Karpas-422 (cell line): ENCODE measurements around the gene NPFFR1. TPM values are rescaled to one million over a fixed set of nuclear protein-coding genes. Genes with fewer than 3 reads are reported as not detected.

Experiments used
- DNase-seq: peaks from one replicate; pipeline ENCODE4 v3.0.0-alpha.2; 2015
- H2AFZ ChIP-seq: fragments of 200-600 bp; sonication (generic); 2 replicates; pipeline ENCODE4 v1.6.1; 2014; ENCODE audit warnings: antibody characterized with exemption, low read length, mixed read lengths
- H3K27ac ChIP-seq: fragments of 200-600 bp; sonication (generic); 2 replicates; pipeline ENCODE4 v1.5.1; 2014; ENCODE audit warnings: mild to moderate bottlenecking, low read length, moderate library complexity
- H3K27me3 ChIP-seq: fragments of 200-600 bp; sonication (generic); 2 replicates; pipeline ENCODE4 v1.6.1; 2014; ENCODE audit warnings: low read length, mixed read lengths
- H3K36me3 ChIP-seq: fragments of 200-600 bp; sonication (generic); 2 replicates; pipeline ENCODE4 v1.6.1; 2014; ENCODE audit warnings: low read length, mixed read lengths; ENCODE audit not compliant: insufficient read depth
- H3K4me1 ChIP-seq: fragments of 200-600 bp; sonication (generic); 2 replicates; pipeline ENCODE4 v1.6.1; 2014; ENCODE audit warnings: mild to moderate bottlenecking, low read length, mixed read lengths
- H3K4me2 ChIP-seq: fragments of 200-600 bp; sonication (generic); 2 replicates; pipeline ENCODE4 v1.6.1; 2014; ENCODE audit warnings: low read length, low read depth, mild to moderate bottlenecking; ENCODE audit not compliant: poor library complexity, severe bottlenecking
- H3K4me3 ChIP-seq: fragments of 200-600 bp; sonication (generic); 2 replicates; pipeline ENCODE4 v1.5.1; 2014; ENCODE audit warnings: mild to moderate bottlenecking, antibody characterized with exemption, low read length, mixed read lengths
- H3K79me2 ChIP-seq: fragments of 200-600 bp; sonication (generic); 2 replicates; pipeline ENCODE4 v1.6.1; 2014; ENCODE audit warnings: mild to moderate bottlenecking, low read length, mixed read lengths
- H3K9ac ChIP-seq: fragments of 200-600 bp; sonication (generic); 2 replicates; pipeline ENCODE4 v1.6.0; 2014; ENCODE audit warnings: low read length
- H3K9me2 ChIP-seq: fragments of 200-600 bp; sonication (generic), shearing (Covaris generic); replicated peaks from 2 replicates; pipeline ENCODE4 v1.6.0; 2014; ENCODE audit warnings: mild to moderate bottlenecking, low read length, moderate library complexity; ENCODE audit not compliant: insufficient read depth
- H3K9me3 ChIP-seq: fragments of 300-700, 200-600 bp; sonication (generic); 2 replicates; pipeline ENCODE4 v1.6.1; 2014; ENCODE audit warnings: low read length, mixed read lengths
- H4K20me1 ChIP-seq: fragments of 200-600 bp; sonication (generic); 2 replicates; pipeline ENCODE4 v1.6.1; 2014; ENCODE audit warnings: mild to moderate bottlenecking, antibody characterized with exemption, low read length, low read depth; ENCODE audit not compliant: insufficient read depth
- total RNA-seq: library from RNA; depleted of rRNA; stranded (reverse); fragments of >200 nt; shearing (Covaris generic); gene quantifications from 2 replicates; pipeline ENCODE4 v1.2.3, GENCODE V29; 2014; ENCODE audit warnings: low replicate concordance

NPFFR1 gene
- total RNA-seq, 1 experiment from 2014 or later: not detected

DNA sequence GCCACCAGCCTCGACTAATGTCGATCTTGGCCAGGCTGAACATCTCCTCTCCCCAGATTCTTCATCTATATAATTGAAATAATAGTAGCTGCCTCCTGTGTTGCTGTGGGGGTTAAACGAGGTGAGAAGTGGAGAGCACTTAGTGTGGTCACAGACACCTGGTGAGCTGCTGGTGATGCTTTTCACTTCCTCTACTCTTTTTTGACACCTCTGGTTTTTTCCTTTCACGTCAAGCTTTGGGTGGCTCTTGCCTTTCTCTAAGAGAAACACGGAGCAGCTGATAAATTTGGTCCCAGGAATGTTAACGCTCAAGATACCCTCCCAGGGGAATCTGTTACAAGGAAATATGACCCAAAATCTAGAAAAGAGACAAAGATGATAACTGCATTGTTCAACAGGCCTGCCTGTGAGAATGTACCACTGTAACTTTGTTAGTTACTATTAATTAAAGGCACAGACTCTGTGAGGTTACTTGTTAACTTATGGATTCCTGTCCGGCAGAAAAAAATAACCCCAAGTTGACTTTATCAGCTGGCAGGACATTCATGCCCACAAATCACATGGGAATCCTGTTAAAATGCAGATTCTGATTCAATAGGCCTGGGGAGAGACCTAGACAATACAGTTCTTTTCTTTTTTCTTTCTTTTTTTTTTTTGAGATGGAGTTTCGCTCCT is 9.5 kb upstream of the NPFFR1 start:
- peak; percentile 79 for DNase-seq
- Histone ChIP-seq H3K79me2 (no peaks in the 10 kb centered on the region), H3K4me3 (peak overlapping the region; percentile 4; the same call in 1 of the 2 replicates), H2AFZ (no peak overlapping the region), H3K27ac (peak overlapping the region; percentile 92), H3K4me1 (peaks cover 62% of the 10 kb centered on the region), H3K36me3 (no peaks in the 10 kb centered on the region), H3K9me3 (no peaks in the 10 kb centered on the region), H3K9ac (peak overlapping the region; percentile 58), H3K9me2 (no peaks in the 10 kb centered on the region), H3K4me2 (peak overlapping the region; percentile 55), H4K20me1 (no peaks in the 10 kb centered on the region), H3K27me3 (no peaks in the 10 kb centered on the region)

DNA sequence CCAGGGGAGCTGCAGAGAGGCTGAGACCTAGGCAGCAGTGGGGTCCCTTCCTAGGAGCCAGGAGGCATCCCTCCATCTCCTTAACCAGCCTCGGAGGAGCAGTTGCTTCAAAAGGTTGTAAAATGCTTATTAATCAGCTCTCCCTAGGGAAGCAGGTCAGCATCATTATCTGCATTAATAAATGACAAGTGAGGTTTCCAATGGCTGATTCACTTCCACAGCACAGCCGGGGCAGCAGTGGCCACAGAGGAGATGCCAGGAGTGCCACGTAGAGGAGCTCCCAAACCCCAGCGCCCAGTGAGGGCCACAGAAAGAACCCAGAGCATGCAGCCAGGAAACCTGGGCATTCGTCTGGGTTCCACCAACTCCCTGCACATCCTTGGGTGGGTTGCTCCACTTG is 8.2 kb upstream of the NPFFR1 start:
- Histone ChIP-seq H2AFZ (no peak overlapping the region), H3K27ac (no peak overlapping the region), H3K4me2 (no peak overlapping the region), H3K79me2 (no peaks in the 10 kb centered on the region), H3K4me3 (no peak overlapping the region), H3K9me3 (no peaks in the 10 kb centered on the region), H3K4me1 (peaks cover 65% of the 10 kb centered on the region), H3K9ac (peak overlapping the region; percentile 30; the same call in 1 of the 2 replicates), H4K20me1 (no peaks in the 10 kb centered on the region), H3K36me3 (no peaks in the 10 kb centered on the region), H3K27me3 (no peaks in the 10 kb centered on the region), H3K9me2 (no peaks in the 10 kb centered on the region)
- DNase-seq: no peak

DNA sequence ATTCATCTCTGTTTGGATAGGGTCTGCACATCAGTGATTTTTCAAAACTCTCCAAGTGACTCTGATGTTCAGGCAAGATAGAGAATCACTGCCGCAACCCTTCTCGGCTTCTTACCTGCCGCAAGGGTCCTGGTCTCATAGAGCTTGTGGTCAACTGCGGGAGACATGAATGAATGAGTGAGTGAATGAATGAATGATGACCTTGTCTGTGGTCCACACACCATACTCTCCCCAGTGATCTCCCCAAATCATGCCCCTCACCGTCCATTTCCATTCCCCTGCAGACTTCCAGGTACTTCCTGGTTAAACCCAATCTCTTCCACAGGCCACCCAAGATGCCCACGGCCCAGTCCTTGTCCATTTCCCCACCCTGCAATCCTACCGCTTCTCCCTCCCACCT is 5.9 kb upstream of the NPFFR1 start:
- Histone ChIP-seq H3K27me3 (no peaks in the 10 kb centered on the region), H3K36me3 (no peaks in the 10 kb centered on the region), H3K9ac (no peak overlapping the region), H4K20me1 (no peaks in the 10 kb centered on the region), H3K9me3 (no peaks in the 10 kb centered on the region), H3K4me2 (no peak overlapping the region), H3K79me2 (no peaks in the 10 kb centered on the region), H3K27ac (no peak overlapping the region), H2AFZ (no peak overlapping the region), H3K4me1 (peaks cover 42% of the 10 kb centered on the region), H3K4me3 (no peak overlapping the region), H3K9me2 (no peaks in the 10 kb centered on the region)
- DNase-seq: no peak

DNA sequence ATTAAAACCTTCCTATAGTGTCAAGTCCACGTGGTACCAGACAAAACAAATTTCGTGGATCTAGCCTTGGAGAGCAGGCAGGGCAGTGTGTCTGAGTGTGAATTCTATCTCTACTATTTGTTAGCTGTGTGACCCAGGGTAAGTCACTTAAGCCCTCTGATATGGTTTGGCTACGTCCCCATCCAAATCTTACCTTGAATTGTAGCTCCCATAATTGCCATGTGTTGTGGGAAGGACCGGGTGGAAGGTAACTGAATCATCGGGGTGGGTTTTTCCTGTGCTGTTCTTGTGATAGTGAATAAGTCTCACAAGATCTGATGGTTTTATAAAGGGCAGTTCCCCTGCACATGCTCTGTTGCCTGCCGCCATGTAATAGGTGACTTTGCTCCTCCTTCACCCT is 2.8 kb upstream of the NPFFR1 start:
- no peak for DNase-seq
- Histone ChIP-seq H3K27me3 (no peaks in the 10 kb centered on the region), H3K4me1 (peaks cover 31% of the 10 kb centered on the region), H3K9ac (no peak overlapping the region), H3K27ac (no peak overlapping the region), H3K4me2 (no peak overlapping the region), H2AFZ (no peak overlapping the region), H3K36me3 (no peaks in the 10 kb centered on the region), H3K9me2 (no peaks in the 10 kb centered on the region), H3K79me2 (no peaks in the 10 kb centered on the region), H4K20me1 (no peaks in the 10 kb centered on the region), H3K4me3 (no peak overlapping the region), H3K9me3 (no peaks in the 10 kb centered on the region)

DNA sequence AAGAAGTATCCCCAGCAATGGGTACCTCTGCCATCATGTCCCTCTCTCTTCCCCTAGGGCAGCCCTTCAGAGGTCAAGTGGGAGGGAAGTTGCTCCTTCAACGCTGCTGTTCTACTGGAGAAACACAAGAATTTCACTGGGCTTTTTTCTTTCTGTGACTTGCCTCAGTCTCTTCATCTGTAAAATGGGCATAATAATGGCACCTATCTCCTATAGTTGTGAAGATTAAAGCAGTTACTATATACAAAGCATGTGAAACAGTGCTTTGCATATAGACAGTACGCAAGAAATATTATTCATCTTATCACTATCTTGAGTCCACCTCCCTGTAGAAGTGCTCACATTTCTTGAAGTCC is 1.6 kb upstream of the NPFFR1 start:
- DNase-seq: no peak
- Histone ChIP-seq H3K79me2 (no peaks in the 10 kb centered on the region), H3K9me2 (no peaks in the 10 kb centered on the region), H3K9ac (no peak overlapping the region), H2AFZ (no peak overlapping the region), H3K4me1 (peaks cover 43% of the 10 kb centered on the region), H3K4me2 (no peak overlapping the region), H3K27ac (no peak overlapping the region), H3K36me3 (no peaks in the 10 kb centered on the region), H4K20me1 (no peaks in the 10 kb centered on the region), H3K9me3 (no peaks in the 10 kb centered on the region), H3K4me3 (no peak overlapping the region), H3K27me3 (no peaks in the 10 kb centered on the region)

DNA sequence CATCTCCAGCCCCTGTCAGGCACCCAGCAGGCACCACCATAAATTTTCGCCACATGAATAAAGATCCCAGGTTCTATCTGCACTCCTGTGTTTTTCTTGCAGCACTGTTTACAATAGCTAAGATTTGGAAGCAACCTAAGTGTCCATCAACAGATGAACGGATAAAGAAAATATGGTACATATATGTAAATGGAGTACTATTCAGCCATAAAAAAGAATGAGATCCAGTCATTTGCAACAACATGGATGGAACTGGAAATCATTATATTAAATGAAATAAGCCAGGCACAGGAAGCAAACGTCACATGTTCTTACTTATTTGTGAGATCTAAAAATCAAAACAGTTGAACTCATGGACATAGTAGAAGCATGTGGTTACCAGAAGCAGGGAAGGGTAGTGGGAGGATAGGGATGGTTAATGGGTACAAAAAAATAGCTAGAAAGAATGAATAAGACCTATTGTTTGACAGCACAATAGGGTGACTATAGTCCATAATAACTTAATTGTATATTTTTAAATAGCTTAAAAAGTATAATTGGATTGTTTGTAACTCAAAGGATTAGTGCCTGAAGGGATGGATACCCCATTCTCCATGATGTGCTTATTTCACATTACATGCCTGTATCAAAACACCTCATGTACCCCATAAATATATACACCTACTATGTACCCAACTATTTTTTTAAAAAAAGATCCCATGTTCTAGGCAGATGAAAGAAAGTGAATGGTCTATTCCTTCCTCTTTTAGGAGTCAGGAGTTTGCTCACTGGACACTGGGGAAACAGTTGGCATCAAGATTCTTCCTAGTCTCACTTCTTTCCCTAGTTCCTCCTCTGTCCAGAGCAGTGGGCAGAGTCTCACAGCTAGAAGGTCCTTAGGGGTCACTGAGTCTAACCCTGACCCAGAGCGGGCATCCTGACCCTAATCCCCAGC is 1.0 kb upstream of the NPFFR1 start:
- no peaks in the 10 kb centered on the region for H3K9me2 ChIP-seq
- no peak overlapping the region for H3K9ac ChIP-seq
- H2AFZ ChIP-seq: no peak overlapping the region
- no peak for DNase-seq
- peaks cover 46% of the 10 kb centered on the region for H3K4me1 ChIP-seq
- no peaks in the 10 kb centered on the region for H3K36me3 ChIP-seq
- no peaks in the 10 kb centered on the region for H4K20me1 ChIP-seq
- H3K4me3 ChIP-seq: no peak overlapping the region
- H3K9me3 ChIP-seq: no peaks in the 10 kb centered on the region
- no peak overlapping the region for H3K27ac ChIP-seq
- no peaks in the 10 kb centered on the region for H3K27me3 ChIP-seq
- H3K4me2 ChIP-seq: no peak overlapping the region
- no peaks in the 10 kb centered on the region for H3K79me2 ChIP-seq

DNA sequence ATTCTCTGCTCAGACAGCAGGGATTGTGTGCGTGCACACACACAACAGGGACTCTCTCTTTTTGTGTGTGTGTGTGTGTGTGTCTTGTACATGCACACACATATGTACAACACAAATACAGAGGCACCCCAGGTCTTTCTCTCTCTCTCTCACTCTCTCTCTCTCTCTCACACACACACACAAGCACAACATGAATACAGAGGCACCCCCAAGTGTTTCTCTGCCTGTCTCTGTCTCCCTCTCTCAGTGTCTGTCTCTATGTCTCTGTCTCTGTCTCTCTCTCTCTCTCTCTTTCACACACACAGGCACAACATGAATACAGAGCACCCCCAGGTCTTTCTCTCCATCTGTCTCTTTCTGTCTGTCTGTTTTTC is 746 bp downstream of the NPFFR1 start:
- H3K27ac ChIP-seq: peak overlapping the region; percentile 98
- H3K4me1 ChIP-seq: peaks cover 50% of the 10 kb centered on the region
- peak overlapping the region; percentile 75 for H3K4me2 ChIP-seq
- H3K79me2 ChIP-seq: no peaks in the 10 kb centered on the region
- no peak overlapping the region for H3K4me3 ChIP-seq
- no peaks in the 10 kb centered on the region for H3K27me3 ChIP-seq
- H3K9me2 ChIP-seq: no peaks in the 10 kb centered on the region
- DNase-seq: no peak
- H2AFZ ChIP-seq: peak overlapping the region; percentile 82; the same call in 1 of the 2 replicates
- no peaks in the 10 kb centered on the region for H3K9me3 ChIP-seq
- peak overlapping the region; percentile 58 for H3K9ac ChIP-seq
- no peaks in the 10 kb centered on the region for H3K36me3 ChIP-seq
- no peaks in the 10 kb centered on the region for H4K20me1 ChIP-seq

DNA sequence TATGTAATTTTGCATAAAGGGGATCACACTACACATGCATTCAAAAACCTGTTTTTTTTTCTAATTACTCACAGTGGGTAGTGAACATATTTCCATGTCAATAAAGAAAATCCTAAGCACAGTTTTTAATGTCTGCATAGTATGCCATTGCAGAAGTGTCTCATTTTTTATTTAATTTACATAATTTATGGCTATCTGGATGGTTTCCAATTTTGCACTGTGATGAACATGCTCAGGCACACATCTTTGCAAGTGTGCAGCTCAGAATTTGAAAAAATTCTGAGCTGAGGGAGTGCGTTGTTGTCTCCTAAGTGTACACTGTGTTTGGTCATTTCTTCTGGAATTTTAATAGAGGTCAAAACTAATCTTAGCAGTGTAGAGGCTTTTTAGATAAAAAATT is 2.2 kb downstream of the NPFFR1 start:
- H3K9ac ChIP-seq: peak overlapping the region; percentile 61
- H3K4me2 ChIP-seq: peak overlapping the region; percentile 75
- peak overlapping the region; percentile 98 for H3K27ac ChIP-seq
- peak overlapping the region; percentile 36 for H3K4me3 ChIP-seq
- no peak overlapping the region for H2AFZ ChIP-seq
- H3K36me3 ChIP-seq: no peaks in the 10 kb centered on the region
- H3K9me2 ChIP-seq: no peaks in the 10 kb centered on the region
- DNase-seq: peak; percentile 82
- no peaks in the 10 kb centered on the region for H3K27me3 ChIP-seq
- H4K20me1 ChIP-seq: no peaks in the 10 kb centered on the region
- peaks cover 60% of the 10 kb centered on the region for H3K4me1 ChIP-seq
- H3K79me2 ChIP-seq: no peaks in the 10 kb centered on the region
- H3K9me3 ChIP-seq: no peaks in the 10 kb centered on the region
